HL-60/S4 treated with retinoic acid at 250 ng/mL for 4 days and 3 days (cell line): ENCODE results near the gene SNRNP27.
"Not testable (repeated sequence)": the region's sequence is repeated elsewhere in the genome, so short reads cannot be mapped to it uniquely, and the experiment has no call there.

Experiments
- in situ Hi-C: fragments of 300-500 bp; cut with MboI; formaldehyde crosslinking; loops from 2 replicates; pipeline ENCODE4 v1.7.0; 2022; ENCODE audit warnings: low sequenced_read_pairs

SNRNP27 gene

GRCh38 chr2:69945441-69945840 lies 51.7 kb downstream of the SNRNP27 start:
- in situ Hi-C loops: no loop called here

GRCh38 chr2:69945941-69946340 lies 52.2 kb downstream of the SNRNP27 start:
- in situ Hi-C loops: no loop called here

- in situ Hi-C loops: no loop called here
These were observed 52.9 kb downstream of the SNRNP27 start for GRCh38 chr2:69946351-69947324.

- in situ Hi-C loops: no loop called here
These were observed 53.7 kb downstream of the SNRNP27 start for GRCh38 chr2:69947325-69947931.

GRCh38 chr2:69948032-69948962 lies 54.5 kb downstream of the SNRNP27 start:
- in situ Hi-C loops: no loop called here

- in situ Hi-C loops: no loop called here
These were observed 55.3 kb downstream of the SNRNP27 start for GRCh38 chr2:69948963-69949645.

GRCh38 chr2:69950241-69950640 lies 56.5 kb downstream of the SNRNP27 start:
- in situ Hi-C loops: no loop called here

- in situ Hi-C loops: not testable (repeated sequence)
These were observed 56.9 kb downstream of the SNRNP27 start for GRCh38 chr2:69950671-69951070.

GRCh38 chr2:69952336-69953115 lies 58.8 kb downstream of the SNRNP27 start:
- in situ Hi-C loops: no loop called here

GRCh38 chr2:69954084-69954483 lies 60.3 kb downstream of the SNRNP27 start:
- in situ Hi-C loops: no loop called here
